GM12873 (cell line): Measurements from ENCODE around the gene CYBA.

Experiments used
- TF ChIP-seq, protein P1 (sequence below): IDR thresholded peaks from 2 replicates; pipeline ENCODE4 v1.5.1; 2012; ENCODE audit warnings: low read depth, mild to moderate bottlenecking, moderate library complexity, low read length, control low read depth; ENCODE audit not compliant: insufficient read depth; ENCODE audit errors: missing control alignments

CYBA gene

DNA sequence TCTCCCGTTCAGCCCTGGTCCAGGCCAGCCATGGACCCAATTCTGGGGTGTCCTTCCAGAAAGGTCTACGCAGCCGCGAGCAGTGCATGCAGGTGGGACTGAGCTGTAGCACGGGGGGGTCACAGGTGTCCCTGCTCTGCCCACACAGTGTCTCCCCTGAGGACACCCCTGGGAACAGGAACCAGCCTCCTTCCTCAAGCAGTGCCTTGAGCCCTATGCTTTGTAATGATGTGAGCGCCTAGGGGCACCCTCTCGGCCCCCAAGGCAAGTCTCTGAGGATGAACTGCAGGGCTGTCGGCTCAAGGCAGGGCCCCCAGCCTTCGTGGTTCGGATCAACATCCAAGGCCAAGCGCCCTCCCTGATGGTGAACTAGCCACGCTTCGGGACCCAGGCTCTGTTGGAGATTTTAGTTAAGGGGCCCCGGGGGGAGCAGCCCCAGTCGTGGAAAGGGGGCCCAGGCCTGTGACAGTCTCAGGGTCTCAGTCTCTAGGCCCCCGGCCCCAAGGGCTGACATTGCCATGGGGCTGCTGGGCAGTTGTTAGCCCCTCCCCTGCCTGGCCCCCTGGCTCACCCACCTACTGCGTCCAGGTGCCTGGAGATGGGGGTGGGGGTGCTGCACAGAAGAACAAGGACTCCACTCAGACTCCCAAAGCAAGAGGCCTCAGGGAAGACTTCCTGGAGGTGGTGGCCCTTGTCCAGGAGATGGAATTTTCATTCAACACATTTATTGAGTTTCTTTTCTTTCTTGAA is 10.2 kb downstream of the CYBA start:
- TF ChIP-seq, protein P1, sequence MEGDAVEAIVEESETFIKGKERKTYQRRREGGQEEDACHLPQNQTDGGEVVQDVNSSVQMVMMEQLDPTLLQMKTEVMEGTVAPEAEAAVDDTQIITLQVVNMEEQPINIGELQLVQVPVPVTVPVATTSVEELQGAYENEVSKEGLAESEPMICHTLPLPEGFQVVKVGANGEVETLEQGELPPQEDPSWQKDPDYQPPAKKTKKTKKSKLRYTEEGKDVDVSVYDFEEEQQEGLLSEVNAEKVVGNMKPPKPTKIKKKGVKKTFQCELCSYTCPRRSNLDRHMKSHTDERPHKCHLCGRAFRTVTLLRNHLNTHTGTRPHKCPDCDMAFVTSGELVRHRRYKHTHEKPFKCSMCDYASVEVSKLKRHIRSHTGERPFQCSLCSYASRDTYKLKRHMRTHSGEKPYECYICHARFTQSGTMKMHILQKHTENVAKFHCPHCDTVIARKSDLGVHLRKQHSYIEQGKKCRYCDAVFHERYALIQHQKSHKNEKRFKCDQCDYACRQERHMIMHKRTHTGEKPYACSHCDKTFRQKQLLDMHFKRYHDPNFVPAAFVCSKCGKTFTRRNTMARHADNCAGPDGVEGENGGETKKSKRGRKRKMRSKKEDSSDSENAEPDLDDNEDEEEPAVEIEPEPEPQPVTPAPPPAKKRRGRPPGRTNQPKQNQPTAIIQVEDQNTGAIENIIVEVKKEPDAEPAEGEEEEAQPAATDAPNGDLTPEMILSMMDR, result no peak

DNA sequence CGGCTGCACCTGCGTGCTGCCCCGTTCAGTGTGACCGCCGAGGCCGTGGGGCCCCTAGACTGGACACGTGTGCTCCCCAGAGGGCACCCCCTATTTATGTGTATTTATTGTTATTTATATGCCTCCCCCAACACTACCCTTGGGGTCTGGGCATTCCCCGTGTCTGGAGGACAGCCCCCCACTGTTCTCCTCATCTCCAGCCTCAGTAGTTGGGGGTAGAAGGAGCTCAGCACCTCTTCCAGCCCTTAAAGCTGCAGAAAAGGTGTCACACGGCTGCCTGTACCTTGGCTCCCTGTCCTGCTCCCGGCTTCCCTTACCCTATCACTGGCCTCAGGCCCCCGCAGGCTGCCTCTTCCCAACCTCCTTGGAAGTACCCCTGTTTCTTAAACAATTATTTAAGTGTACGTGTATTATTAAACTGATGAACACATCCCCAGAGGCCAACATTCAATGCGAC is 10.8 kb downstream of the CYBA start:
- TF ChIP-seq, protein P1, result no peak

DNA sequence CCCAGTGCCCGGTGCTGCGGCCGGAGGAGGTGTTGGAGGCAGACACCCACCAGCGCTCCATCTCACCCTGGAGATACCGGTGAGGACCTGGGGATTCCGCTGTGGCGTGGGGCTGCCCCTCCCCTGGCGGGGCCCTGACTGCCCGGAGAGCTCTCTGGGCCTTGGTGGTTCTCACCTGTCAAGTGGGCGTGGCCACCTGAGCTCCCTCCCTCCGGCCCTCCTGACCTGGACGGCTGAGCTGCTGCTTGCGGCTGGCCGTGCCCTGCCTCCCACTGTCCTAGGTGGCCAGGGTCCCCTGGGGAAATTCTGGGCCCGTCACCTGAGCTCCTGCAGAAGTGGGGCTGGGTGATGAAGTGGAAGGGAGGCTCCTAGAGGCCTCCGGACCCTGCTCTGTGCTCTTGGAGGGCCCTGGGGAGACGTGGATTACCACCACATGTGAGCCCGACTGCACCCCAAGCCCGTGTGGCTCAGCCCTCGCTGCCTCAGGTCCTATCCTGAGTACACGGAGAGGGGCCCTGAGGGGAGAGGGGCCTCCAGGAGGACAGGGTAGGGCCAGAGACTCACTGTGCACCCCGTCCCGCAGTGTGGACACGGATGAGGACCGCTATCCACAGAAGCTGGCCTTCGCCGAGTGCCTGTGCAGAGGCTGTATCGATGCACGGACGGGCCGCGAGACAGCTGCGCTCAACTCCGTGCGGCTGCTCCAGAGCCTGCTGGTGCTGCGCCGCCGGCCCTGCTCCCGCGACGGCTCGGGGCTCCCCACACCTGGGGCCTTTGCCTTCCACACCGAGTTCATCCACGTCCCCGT is 11.4 kb downstream of the CYBA start:
- TF ChIP-seq, protein P1, result no peak

DNA sequence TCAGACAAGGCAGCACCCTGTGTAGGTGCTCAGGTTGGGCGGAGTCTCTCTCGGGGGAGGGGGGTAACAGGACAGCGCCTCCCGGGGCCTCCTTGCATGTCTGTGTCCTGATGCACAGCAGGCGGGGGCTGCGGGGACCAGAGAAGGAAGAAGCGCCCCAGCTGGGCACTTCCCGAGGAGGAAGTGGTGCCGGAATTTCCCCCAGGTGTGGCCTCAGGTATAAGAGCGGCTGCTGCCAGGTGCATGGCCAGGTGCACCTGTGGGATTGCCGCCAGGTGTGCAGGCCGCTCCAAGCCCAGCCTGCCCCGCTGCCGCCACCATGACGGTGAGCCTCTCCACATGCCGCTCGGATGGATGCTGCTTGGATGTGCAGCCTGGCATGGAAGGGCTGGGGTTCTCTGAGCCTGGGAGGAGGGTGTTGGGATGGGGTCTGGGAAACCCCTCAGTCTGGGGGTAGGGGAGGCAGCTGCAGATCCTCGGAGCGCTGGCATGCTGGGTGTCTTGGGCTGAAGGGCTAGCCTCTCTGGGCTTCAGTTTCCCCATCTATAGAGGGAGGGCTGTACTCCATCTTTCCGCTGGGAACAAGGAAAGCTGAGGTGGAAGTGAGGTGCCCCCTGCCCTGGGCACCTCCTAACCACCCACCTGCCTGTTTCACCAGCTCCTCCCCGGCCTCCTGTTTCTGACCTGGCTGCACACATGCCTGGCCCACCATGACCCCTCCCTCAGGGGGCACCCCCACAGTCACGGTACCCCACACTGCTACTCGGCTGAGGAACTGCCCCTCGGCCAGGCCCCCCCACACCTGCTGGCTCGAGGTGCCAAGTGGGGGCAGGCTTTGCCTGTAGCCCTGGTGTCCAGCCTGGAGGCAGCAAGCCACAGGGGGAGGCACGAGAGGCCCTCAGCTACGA is 12.3 kb downstream of the CYBA start, which contains the start of gene IL17C:
Gene IL17C (plus strand): TSS at position 250 of the 908 bp plus-strand sequence. CDS start 70 bp downstream, at position 320.
- TF ChIP-seq, protein P1, result no peak

DNA sequence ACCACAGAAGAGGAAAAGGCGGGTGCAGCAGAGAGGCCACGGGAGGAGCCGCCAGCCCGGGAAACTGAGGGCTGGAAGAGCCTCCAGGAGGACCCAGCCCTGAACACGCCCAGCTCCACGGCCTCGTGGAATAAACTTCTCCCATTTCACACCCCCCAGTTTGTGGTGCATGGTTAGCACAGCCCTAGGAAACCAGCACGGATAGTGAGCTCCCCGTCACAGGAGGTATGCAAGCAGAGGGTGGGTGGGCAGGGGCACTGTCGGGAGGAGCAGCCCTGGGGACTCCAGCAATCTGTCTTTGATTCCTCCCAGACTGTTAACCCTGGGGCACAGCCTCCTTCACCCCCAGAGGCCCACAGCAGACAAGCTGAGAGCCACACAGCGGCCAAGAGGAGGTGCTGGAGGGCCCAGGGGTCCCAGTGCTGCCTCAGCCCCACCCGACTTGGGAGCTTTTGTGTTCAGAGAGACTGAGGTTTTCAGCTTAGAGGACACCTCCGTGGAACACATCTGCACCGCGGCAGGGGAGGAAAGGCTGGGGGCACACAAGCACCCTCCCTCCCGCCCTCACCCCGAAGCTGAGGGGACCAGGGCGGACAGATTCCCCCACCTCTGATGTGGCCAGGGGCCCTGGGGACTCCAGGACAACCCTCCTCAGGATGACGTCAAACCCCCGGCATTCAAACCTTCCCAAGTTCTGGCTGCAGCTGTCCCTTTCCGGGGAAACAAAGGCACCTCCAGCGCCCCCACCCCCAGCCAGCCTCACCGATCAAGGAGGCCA is 14.2 kb downstream of the CYBA start:
- TF ChIP-seq, protein P1, result no peak

DNA sequence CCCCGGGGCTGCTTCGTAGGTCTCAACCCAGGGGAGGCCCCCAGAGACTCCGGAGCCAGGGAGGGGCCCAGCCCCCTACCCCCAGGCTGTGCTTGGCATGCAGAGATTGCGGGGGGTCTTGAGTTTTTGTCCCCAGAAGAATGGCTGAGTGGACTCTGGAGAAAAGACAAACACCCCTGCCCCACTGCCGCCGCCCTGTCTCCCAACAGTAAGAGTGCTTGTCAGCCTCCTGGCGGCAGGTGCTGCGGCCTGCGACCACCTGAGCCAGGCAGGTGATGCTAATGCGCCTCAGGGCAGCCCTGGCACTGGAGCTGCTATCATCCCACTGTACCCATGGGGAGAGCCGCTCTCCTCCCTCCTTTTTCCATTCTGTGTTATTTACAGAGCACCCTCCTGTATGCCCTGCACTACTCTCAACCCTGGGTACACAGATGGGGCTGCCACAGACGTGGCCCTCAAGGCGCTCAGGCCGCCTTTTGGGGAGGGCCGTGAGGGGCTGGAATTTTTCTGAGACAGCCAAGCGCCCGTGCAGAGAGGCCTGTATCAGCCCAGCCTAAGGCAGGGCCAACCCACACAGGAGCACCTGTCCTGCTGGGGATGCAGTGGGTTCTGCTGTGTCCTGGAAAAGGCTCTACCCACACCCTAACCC is 15.1 kb downstream of the CYBA start:
- TF ChIP-seq, protein P1, result no peak
